ES-I3 (cell line): ENCODE results near the gene EXOC3L1.
A peak's percentile ranks its signal among the peaks of the same experiment; 100 is the strongest.

Experiments
- H3K36me3 ChIP-seq: 2 replicates; pipeline ENCODE4 v1.6.1; 2013; ENCODE audit warnings: mild to moderate bottlenecking, low read length, control low read depth, moderate library complexity; ENCODE audit not compliant: insufficient read depth
- H3K4me1 ChIP-seq: 2 replicates; pipeline ENCODE4 v1.6.1; 2013; ENCODE audit warnings: mild to moderate bottlenecking, control low read depth, low read length; ENCODE audit not compliant: insufficient read depth
- H3K9ac ChIP-seq: 2 replicates; pipeline ENCODE4 v1.6.1; 2013; ENCODE audit warnings: low read depth, mild to moderate bottlenecking, low read length, moderate library complexity
- H3K9me3 ChIP-seq: 2 replicates; pipeline ENCODE4 v1.6.1; 2013; ENCODE audit warnings: mild to moderate bottlenecking, low read length, moderate library complexity; ENCODE audit not compliant: control insufficient read depth, insufficient read depth

The EXOC3L1 gene

DNA sequence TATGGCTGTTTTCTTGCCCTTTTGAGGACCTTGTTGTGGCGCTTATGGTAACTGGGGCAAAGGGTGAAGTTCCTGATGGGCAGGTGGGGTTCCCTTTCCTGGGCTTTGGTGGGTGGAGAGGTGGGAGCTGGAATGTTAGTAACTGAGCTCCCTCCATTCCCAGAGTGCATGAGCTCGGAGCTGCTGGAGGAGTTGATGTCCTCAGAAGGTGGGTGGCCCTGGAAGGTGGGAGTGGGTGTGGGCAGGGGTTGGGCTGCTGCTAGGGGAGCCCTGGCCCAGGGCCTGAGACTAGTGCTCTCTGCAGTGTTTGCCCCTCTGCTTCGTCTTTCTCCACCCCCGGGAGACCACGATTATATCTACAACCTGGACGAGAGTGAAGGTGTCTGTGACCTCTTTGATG is 7.8 kb upstream of the EXOC3L1 start:
- no peaks in the 10 kb centered on the region for H3K9me3 ChIP-seq
- peaks cover 6% of the 10 kb centered on the region for H3K4me1 ChIP-seq
- H3K9ac ChIP-seq = no peak overlapping the region
- H3K36me3 ChIP-seq = peaks cover 21% of the 10 kb centered on the region

- no peak overlapping the region for H3K9ac ChIP-seq
- H3K9me3 ChIP-seq = no peaks in the 10 kb centered on the region
- peaks cover 21% of the 10 kb centered on the region for H3K36me3 ChIP-seq
- peaks cover 6% of the 10 kb centered on the region for H3K4me1 ChIP-seq
These were observed 6.9 kb upstream of the EXOC3L1 start for GRCh38 chr16:67196881-67197280.

- Histone ChIP-seq H3K9ac (no peak overlapping the region), H3K9me3 (no peaks in the 10 kb centered on the region), H3K36me3 (peaks cover 21% of the 10 kb centered on the region), H3K4me1 (peaks cover 7% of the 10 kb centered on the region)
These were observed 5.7 kb upstream of the EXOC3L1 start for GRCh38 chr16:67195676-67196075.

DNA sequence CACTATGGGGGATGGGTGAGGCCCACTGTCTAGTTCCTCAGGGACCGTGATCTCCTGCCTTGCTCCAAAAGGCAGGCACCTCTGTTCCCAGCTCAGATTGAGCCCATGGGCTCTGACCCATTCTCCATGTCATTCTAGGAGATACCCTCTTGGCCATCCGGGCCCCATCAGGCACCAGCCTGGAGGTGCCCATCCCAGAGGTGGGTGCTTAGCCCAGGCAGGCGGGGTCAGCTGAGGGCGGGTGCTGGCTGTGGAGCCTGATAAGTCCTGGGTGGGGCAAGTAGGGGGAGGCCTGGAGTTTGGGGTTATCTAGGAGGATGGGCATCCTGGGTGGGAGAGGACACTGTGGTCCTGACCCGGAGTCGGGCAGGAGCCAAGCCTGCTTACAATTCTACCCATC is 4.3 kb upstream of the EXOC3L1 start:
- H3K36me3 ChIP-seq = peaks cover 21% of the 10 kb centered on the region
- H3K4me1 ChIP-seq = peaks cover 11% of the 10 kb centered on the region
- H3K9ac ChIP-seq = no peak overlapping the region

DNA sequence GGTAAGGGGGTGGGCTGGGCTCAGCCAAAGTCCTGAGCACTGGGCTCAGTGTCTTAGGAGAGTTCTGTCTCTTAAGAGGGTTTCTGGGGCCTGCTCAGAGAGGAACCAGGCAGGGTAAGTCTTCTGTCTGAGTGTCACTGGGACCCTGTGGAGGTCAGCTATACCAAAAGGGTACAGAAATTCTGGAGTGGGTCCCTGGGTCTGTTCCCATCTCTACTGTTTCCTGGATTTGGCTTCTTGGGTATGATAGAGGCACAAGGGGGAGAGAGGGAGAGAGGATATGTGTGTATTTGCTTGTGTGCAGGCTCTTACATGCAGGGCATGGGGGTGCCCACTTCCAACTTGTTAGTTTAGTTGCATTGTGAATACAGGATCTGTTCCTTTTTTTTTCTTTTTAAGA is 3.6 kb upstream of the EXOC3L1 start:
- no peak overlapping the region for H3K9ac ChIP-seq
- H3K9me3 ChIP-seq = no peaks in the 10 kb centered on the region
- H3K36me3 ChIP-seq = peaks cover 21% of the 10 kb centered on the region
- peaks cover 11% of the 10 kb centered on the region for H3K4me1 ChIP-seq

More for the DNA sequence above, 4.3 kb upstream of the EXOC3L1 start:
- H3K9me3 ChIP-seq = no peaks in the 10 kb centered on the region

DNA sequence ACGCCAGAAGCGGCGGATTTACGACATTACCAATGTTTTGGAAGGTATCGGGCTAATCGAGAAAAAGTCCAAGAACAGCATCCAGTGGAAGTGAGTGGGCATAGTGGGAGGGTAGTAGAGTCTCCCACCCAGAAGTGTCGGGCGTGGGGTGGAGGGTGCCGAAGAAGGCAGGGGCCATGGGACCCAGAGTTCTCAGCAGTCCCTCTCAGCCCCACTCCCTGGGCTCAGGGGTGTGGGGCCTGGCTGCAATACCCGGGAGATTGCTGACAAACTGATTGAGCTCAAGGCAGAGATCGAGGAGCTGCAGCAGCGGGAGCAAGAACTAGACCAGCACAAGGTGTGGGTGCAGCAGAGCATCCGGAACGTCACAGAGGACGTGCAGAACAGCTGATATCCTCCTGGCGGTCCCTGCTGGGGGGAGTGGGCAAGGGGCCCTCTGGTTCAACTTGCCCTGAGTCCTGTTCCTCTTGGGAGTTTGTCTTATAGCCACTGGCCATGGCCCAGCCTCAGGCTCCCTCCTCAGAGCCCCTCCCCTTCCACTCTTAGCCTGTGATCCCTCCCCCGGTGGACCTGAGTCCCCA is 2.9 kb upstream of the EXOC3L1 start:
- H3K36me3 ChIP-seq = peaks cover 21% of the 10 kb centered on the region
- no peaks in the 10 kb centered on the region for H3K9me3 ChIP-seq
- peaks cover 11% of the 10 kb centered on the region for H3K4me1 ChIP-seq
- peak overlapping the region; percentile 93 for H3K9ac ChIP-seq

- peak within 1 kb of the TSS; percentile 93 for H3K9ac ChIP-seq
- H3K4me1 ChIP-seq = peaks cover 11% of the 10 kb centered on the region
- no peaks in the 10 kb centered on the region for H3K9me3 ChIP-seq
- H3K36me3 ChIP-seq = peaks cover 18% of the 10 kb centered on the region
These were observed 2.2 kb upstream of the EXOC3L1 start, which contains the start of gene E2F4 for GRCh38 chr16:67191995-67192681. TSS of gene E2F4 (plus strand) at chr16:67192155. CDS start at chr16:67192228, 73 bp downstream.

DNA sequence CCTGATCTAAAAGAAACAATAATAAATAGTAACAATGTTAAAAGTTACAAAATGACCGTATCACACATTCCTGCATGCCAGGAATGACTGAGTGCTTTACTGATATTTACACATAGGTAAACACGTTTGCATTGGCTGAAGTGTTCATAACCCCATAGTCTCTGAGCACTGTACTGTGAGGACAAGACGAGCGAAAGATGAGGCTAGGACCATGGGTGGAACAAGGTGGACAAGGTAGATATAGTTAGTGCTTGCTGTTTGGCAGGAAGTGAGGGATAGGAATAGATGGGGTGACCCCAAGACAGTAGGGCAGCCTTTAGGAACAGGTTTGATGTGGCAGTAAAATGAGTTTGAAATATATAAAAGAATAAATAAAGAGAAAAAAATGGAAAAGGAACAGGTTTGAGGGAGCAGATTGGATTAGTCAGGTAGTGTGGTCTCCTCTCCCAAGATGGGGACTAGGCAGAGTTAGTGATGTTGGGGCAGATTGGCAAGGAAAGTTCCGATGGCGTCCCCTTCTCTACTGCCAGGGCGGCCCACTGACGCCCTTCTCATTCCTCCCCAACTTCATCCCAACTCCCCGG is 1.6 kb upstream of the EXOC3L1 start:
- no peaks in the 10 kb centered on the region for H3K9me3 ChIP-seq
- peaks cover 11% of the 10 kb centered on the region for H3K4me1 ChIP-seq
- peak overlapping the region; percentile 93; the same call in 1 of the 2 replicates for H3K9ac ChIP-seq
- H3K36me3 ChIP-seq = peaks cover 18% of the 10 kb centered on the region

GRCh38 chr16:67190448-67191399 is 788 bp upstream of the EXOC3L1 start:
- Histone ChIP-seq H3K4me1 (peaks cover 11% of the 10 kb centered on the region), H3K9ac (no peak overlapping the region), H3K9me3 (no peaks in the 10 kb centered on the region), H3K36me3 (peaks cover 15% of the 10 kb centered on the region)

- H3K9me3 ChIP-seq = no peaks in the 10 kb centered on the region
- H3K36me3 ChIP-seq = peaks cover 7% of the 10 kb centered on the region
- peaks cover 11% of the 10 kb centered on the region for H3K4me1 ChIP-seq
- no peak overlapping the region for H3K9ac ChIP-seq
These were observed 1.1 kb downstream of the EXOC3L1 start for GRCh38 chr16:67188798-67189197.

GRCh38 chr16:67188323-67188722 is 1.6 kb downstream of the EXOC3L1 start:
- Histone ChIP-seq H3K36me3 (peaks cover 3% of the 10 kb centered on the region; the same call in 1 of the 2 replicates), H3K9me3 (no peaks in the 10 kb centered on the region), H3K9ac (no peak overlapping the region), H3K4me1 (peaks cover 11% of the 10 kb centered on the region)

DNA sequence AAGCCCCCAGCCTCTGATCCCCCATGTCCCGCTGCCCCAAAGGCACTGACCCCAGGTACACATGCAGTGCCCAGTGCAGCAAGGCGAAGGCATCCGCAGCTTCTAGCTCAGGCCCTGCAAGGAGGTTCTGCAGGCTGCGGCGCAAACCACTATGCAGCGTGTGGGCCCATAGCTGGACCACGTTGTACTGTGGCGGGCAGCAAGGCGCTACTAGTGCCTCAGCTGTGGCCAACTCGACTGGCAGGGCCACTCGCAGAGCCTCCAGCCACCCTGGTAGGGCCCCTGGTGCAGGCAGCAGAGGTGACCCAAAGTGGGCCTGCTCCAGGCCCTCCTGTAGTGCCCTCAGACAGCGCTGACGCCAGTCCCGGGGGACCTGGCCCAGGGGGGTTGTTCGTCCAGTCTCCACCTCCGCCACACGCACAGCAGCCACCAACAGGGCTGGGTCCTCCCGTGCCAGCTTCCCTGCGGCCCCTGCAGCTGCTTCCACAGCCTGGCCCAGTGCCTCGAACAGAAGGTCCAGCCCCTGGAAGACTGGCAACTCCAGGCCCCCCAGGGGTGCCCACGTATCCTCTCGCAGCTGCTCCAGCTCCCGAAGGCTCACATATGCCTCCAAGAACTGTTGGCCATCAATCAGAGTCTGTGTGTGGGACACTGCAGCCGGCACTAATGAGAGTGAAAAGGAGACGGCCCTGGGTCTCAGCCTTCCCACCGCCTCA is 2.6 kb downstream of the EXOC3L1 start:
- peaks cover 5% of the 10 kb centered on the region; the same call in 1 of the 2 replicates for H3K4me1 ChIP-seq
- H3K9me3 ChIP-seq = no peaks in the 10 kb centered on the region
- H3K9ac ChIP-seq = no peak overlapping the region
- no peaks in the 10 kb centered on the region for H3K36me3 ChIP-seq

- H3K9ac ChIP-seq = no peak overlapping the region
- H3K4me1 ChIP-seq = peaks cover 5% of the 10 kb centered on the region; the same call in 1 of the 2 replicates
- H3K9me3 ChIP-seq = no peaks in the 10 kb centered on the region
- H3K36me3 ChIP-seq = no peaks in the 10 kb centered on the region
These were observed 3.4 kb downstream of the EXOC3L1 start for GRCh38 chr16:67186550-67186950.
